Lung (tissue), 12 donors: ENCODE measurements around the gene CXCR4. TPM values are rescaled to one million over a fixed set of nuclear protein-coding genes. Genes with fewer than 3 reads are reported as not detected.

Experiments
- ATAC-seq: fragments of 200-7000 bp; cut with Tn5 transposase; one replicate; pipeline ENCODE4 v1.9.1; 2020; ENCODE audit warnings: moderate number of reproducible peaks; ENCODE audit not compliant: insufficient read depth, low FRiP score
- DNase-seq, 3 donors: peaks; one replicate each; pipeline ENCODE4 v3.0.0-alpha.2; 2013 to 2017
- H3K27ac ChIP-seq, 2 donors: one replicate each; pipeline ENCODE4 v1.5.1; 2013; ENCODE audit warnings: mild to moderate bottlenecking in 2 of 2, moderate library complexity in 2 of 2, control low read depth in 1 of 2, inconsistent platforms in 1 of 2, low read depth in 1 of 2, low read length in 1 of 2
- H3K27me3 ChIP-seq, 3 donors: one replicate each; pipeline ENCODE4 v1.5.1; 2013; ENCODE audit warnings: low read length in 2 of 3; ENCODE audit not compliant: control insufficient read depth in 3 of 3, insufficient read depth in 3 of 3
- H3K36me3 ChIP-seq, 4 donors: one replicate each; pipeline ENCODE4 v1.5.1; 2013; ENCODE audit warnings: low read length in 4 of 4, mild to moderate bottlenecking in 1 of 4, moderate library complexity in 1 of 4; ENCODE audit not compliant: control insufficient read depth in 4 of 4, insufficient read depth in 4 of 4
- H3K4me1 ChIP-seq, 5 donors: one replicate each; pipeline ENCODE4 v1.5.1; 2013; ENCODE audit warnings: low read length in 5 of 5, mild to moderate bottlenecking in 2 of 5, moderate library complexity in 1 of 5; ENCODE audit not compliant: control insufficient read depth in 5 of 5, insufficient read depth in 5 of 5
- H3K4me3 ChIP-seq: one replicate; pipeline ENCODE4 v1.5.1; 2013; ENCODE audit warnings: mild to moderate bottlenecking, control low read depth, moderate library complexity
- H3K9ac ChIP-seq, 2 donors: one replicate each; pipeline ENCODE4 v1.5.1; 2013; ENCODE audit warnings: low read length in 2 of 2, control low read depth in 1 of 2; ENCODE audit not compliant: insufficient read depth in 1 of 2
- H3K9me3 ChIP-seq, 4 donors: one replicate each; pipeline ENCODE4 v1.5.1; 2013; ENCODE audit warnings: low read length in 3 of 4, mild to moderate bottlenecking in 1 of 4, moderate library complexity in 1 of 4; ENCODE audit not compliant: control insufficient read depth in 4 of 4, insufficient read depth in 3 of 4
- CTCF ChIP-seq: IDR thresholded peaks from 2 replicates; pipeline ENCODE4 v1.5.1; 2012; ENCODE audit warnings: mild to moderate bottlenecking; ENCODE audit errors: control extremely low read depth, extremely low read depth
- WGBS, 2 donors: extraction: QIAGEN DNeasy Blood & Tissue Kit; methylation state at CpG; one replicate each; pipeline ENCODE4 v1.1.7; 2013; 5-methylcytosine and 5-hydroxymethylcytosine counted together
- polyA plus RNA-seq, 2 donors: library from polyadenylated mRNA; stranded (reverse); fragments of 200-250 nt; gene quantifications; one replicate each; pipeline ENCODE4 v1.2.1, GENCODE V29; 2013
- total RNA-seq, 2 donors: library from RNA; depleted of rRNA in 1 of 2; stranded (reverse); fragments of >200 nt in 1 of 2; gene quantifications; one replicate each; pipeline ENCODE4 v1.2.1, GENCODE V29; 2014 to 2021
- donor health status: control.
- donor health status: control.
- donor health status: Bipolar disorder and iron deficiency.
- donor health status: healthy.
- donor health status: DM: yes; HTN: yes; CAD: no.

CXCR4 gene
- total and polyA plus RNA-seq, 4 donors, result 17.5 to 214 (median 73.1) TPM

- Histone ChIP-seq H3K4me3 (no peak overlapping the region), H3K36me3 (no peaks in the 10 kb centered on the region), H3K27ac (no peak overlapping the region), H3K27me3 (no peaks in the 10 kb centered on the region), H3K9ac (no peak overlapping the region), H3K9me3 (no peaks in the 10 kb centered on the region), H3K4me1 (peaks cover 0 to 23% (median 2%) of the 10 kb centered on the region in 5 donors)
- TF ChIP-seq CTCF, result no peak
- 76 to 90% methylated on average over 3 of the region's 3 CpGs for WGBS, 2 donors
- DNase-seq (no peak), ATAC-seq (no peak)
Observed at GRCh38 chr2:136065907-136066306, 52.0 kb downstream of the CXCR4 start.

DNA sequence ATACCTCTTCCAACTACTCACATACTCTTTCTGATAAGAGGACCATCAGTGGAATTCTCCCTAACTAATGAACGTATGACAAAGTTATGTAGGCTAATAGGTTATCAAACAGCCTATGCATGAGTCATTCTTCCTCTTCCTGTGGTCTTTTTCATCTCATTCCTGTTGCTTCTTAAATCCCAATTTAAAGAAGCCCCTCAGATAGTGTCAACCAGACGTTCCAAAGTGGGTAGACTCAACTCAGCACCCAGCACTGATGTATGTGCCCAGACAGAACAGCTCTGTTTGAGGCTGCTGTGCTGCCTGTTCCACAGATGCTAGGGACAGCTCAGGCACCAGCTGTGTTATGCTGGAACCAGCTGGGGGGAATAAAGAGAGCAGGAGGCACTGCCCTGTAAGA, 52.6 kb downstream of the CXCR4 start:
- no peaks in the 10 kb centered on the region for H3K36me3 ChIP-seq

More for the DNA sequence above, 52.6 kb downstream of the CXCR4 start:
- no peak overlapping the region for H3K9ac ChIP-seq
- DNase-seq (no peak), ATAC-seq (no peak)
- H3K4me3 ChIP-seq, result no peak overlapping the region
- no peaks in the 10 kb centered on the region for H3K27me3 ChIP-seq
- H3K4me1 ChIP-seq, result peaks cover 0 to 23% (median 2%) of the 10 kb centered on the region in 5 donors
- no peak for TF ChIP-seq CTCF
- no peaks in the 10 kb centered on the region for H3K9me3 ChIP-seq
- H3K27ac ChIP-seq, result no peak overlapping the region
- WGBS, 2 donors, result 26 to 29% methylated on average over 2 of the region's 2 CpGs

Other genes with a start within 250 kb of the CXCR4 start
- gene MCM6, start 241.7 kb downstream of the CXCR4 start, total RNA-seq, result 10 to 100 TPM; 13.5 to 15.6 TPM
- gene MCM6, start 241.7 kb downstream of the CXCR4 start, polyA plus RNA-seq, result 1 to 10 TPM; 6.8 to 8.9 TPM
- gene DARS1, start 132.5 kb downstream of the CXCR4 start, total RNA-seq, result 10 to 100 TPM; 47.2 to 77.9 TPM
- 10 to 100 TPM; 50.9 to 66.5 TPM for gene DARS1, start 132.5 kb downstream of the CXCR4 start, polyA plus RNA-seq